Heart left ventricle (tissue), 13 donors: Measurements from ENCODE around the gene ZNF641.

Experiments used
- CTCF ChIP-seq, 12 donors: fragments of 200-600 bp; sonication (generic) in 4 of 12; IDR thresholded peaks; one replicate each; pipeline versions ENCODE4 v1.5.0 to v1.8.0; 2018 to 2022; ENCODE audit warnings: antibody characterized with exemption in 12 of 12, mild to moderate bottlenecking in 5 of 12
- POLR2A ChIP-seq, 2 donors: fragments of 450-650 bp; IDR thresholded peaks; one replicate each; pipeline ENCODE4 v1.6.1; 2017; ENCODE audit warnings: antibody characterized with exemption in 2 of 2, mild to moderate bottlenecking in 2 of 2, moderate library complexity in 2 of 2
- donor health status: ischemic (EF 13 %, LVEDD 7.1; RV severe dilation, severe dysfunction).
- donor health status: DM: no; HTN: yes; CAD: no.
- donor health status: DM: no; HTN: no; CAD: no.
- donor health status: ischemic (EF 25% LVEDD 6.9; RV normal size, moderate dysfunction).
- donor health status: ischemic (EF 25% LVEDD 5.7; RV mildly dilated, moderate dysfunction).
- donor health status: ischemic (EF 35%, LVEDD 5.7; RV mildly dilated, moderate dysfunction).
- donor health status: nonischemic (EF 11% LVEDD 7.7; RV severe dilation, severe dysfunction).
- donor health status: DM: yes; HTN: yes; CAD: no.
- donor health status: PGD.
- donor health status: ischemic (EF 29% LVEDD 5.4; RV normal size, mild dysfunction).
- donor health status: nonischemic (EF 23%, LVEDD 6.1; RV moderate dilation, normal function).

- TF ChIP-seq CTCF (IDR thresholded peaks at IDR 0.05) (no peak), POLR2A (IDR thresholded peaks at IDR 0.05) (no peak)
These were observed 59.2 kb downstream of the ZNF641 start for GRCh38 chr12:48291511-48291910.
